OCI-LY7 (cell line): ENCODE measurements around the gene CCL25. TPM values are rescaled to one million over a fixed set of nuclear protein-coding genes. Genes with fewer than 3 reads are reported as not detected.

Experiments used
- BruUV-seq: library from RNA; stranded (reverse); fragments of 400-500 nt; replicated peaks from 2 replicates; lab custom pipeline; 2021; lab: Mats Ljungman, UMichigan
- CTCF ChIA-PET: fragments of 300-600 bp; sonication (Branson Sonifier 250); formaldehyde crosslinking; loops from one replicate; lab custom pipeline; 2022; ENCODE audit warnings: antibody characterized with exemption; ENCODE audit not compliant: unreplicated experiment; lab: Charles Lee
- POLR2A ChIA-PET: fragments of 300-600 bp; sonication (Branson Sonifier 250); formaldehyde crosslinking; loops from one replicate; lab custom pipeline; 2022; ENCODE audit warnings: antibody characterized with exemption; lab: Charles Lee
- DNase-seq: peaks from one replicate; pipeline ENCODE4 v3.0.0-alpha.2; 2015; ENCODE audit warnings: low spot score
- H2AFZ ChIP-seq: fragments of 200-600 bp; sonication (generic), shearing (Covaris generic); 2 replicates; pipeline ENCODE4 v1.6.1; 2014; ENCODE audit warnings: mild to moderate bottlenecking, antibody characterized with exemption, low read length, moderate library complexity
- H3K27ac ChIP-seq: fragments of 200-600 bp; sonication (generic); 2 replicates; pipeline ENCODE4 v1.5.1; 2014; ENCODE audit warnings: mixed run types, low read depth, mild to moderate bottlenecking, moderate library complexity, low read length, inconsistent platforms; ENCODE audit not compliant: poor library complexity, severe bottlenecking
- H3K36me3 ChIP-seq: fragments of 200-600 bp; sonication (generic); 2 replicates; pipeline ENCODE4 v1.6.1; 2014; ENCODE audit warnings: mild to moderate bottlenecking, antibody characterized with exemption, low read length, moderate library complexity, mixed read lengths; ENCODE audit not compliant: insufficient read depth
- H3K4me1 ChIP-seq: fragments of 200-600 bp; sonication (generic); 2 replicates; pipeline ENCODE4 v1.5.1; 2014; ENCODE audit warnings: mild to moderate bottlenecking, low read length; ENCODE audit not compliant: insufficient read depth, poor library complexity, severe bottlenecking
- H3K4me2 ChIP-seq: fragments of 200-600 bp; sonication (generic); 2 replicates; pipeline ENCODE4 v1.6.1; 2014; ENCODE audit warnings: mild to moderate bottlenecking, low read length
- H3K4me3 ChIP-seq: fragments of 200-600 bp; sonication (generic); 2 replicates; pipeline ENCODE4 v1.5.1; 2014; ENCODE audit warnings: mild to moderate bottlenecking, low read depth, low read length; ENCODE audit not compliant: poor library complexity, severe bottlenecking
- H3K79me2 ChIP-seq: fragments of 200-600 bp; sonication (generic); 2 replicates; pipeline ENCODE4 v1.6.1; 2016; ENCODE audit warnings: low read depth, mild to moderate bottlenecking, low read length, moderate library complexity, mixed read lengths; ENCODE audit not compliant: insufficient read depth
- H3K9me2 ChIP-seq: fragments of 200-600 bp; sonication (generic); 2 replicates; pipeline ENCODE4 v1.6.1; 2016; ENCODE audit warnings: mild to moderate bottlenecking, low read length, mixed read lengths; ENCODE audit not compliant: insufficient read depth
- H3K9me3 ChIP-seq: fragments of 200-600 bp; sonication (generic); 2 replicates; pipeline ENCODE4 v1.6.1; 2014; ENCODE audit warnings: mild to moderate bottlenecking, mixed run types, low read length, mixed read lengths
- H4K20me1 ChIP-seq: fragments of 200-600 bp; sonication (generic); 2 replicates; pipeline ENCODE4 v1.6.1; 2014; ENCODE audit warnings: mild to moderate bottlenecking, antibody characterized with exemption, low read length, moderate library complexity, mixed read lengths; ENCODE audit not compliant: insufficient read depth
- EZH2phosphoT487 ChIP-seq: fragments of 200-600 bp; sonication (generic); IDR thresholded peaks from 2 replicates; pipeline ENCODE4 v1.6.1; 2018; ENCODE audit warnings: low read depth, borderline replicate concordance, mild to moderate bottlenecking, mixed run types, antibody characterized with exemption, low read length, moderate library complexity, mixed read lengths
- intact Hi-C: fragments of 100-400 bp; cut with micrococcal nuclease; formaldehyde crosslinking; loops from one replicate; pipeline ENCODE4 v1.10.0; 2022; ENCODE audit not compliant: unreplicated experiment
- total RNA-seq, 2 experiments: library from RNA; depleted of rRNA in 1 of 2; stranded (reverse); fragments of >200 nt in 1 of 2; shearing (Covaris generic) in 1 of 2; gene quantifications; 2 replicates each; pipeline ENCODE4 v1.2.3, GENCODE V29; 2014 to 2022
- TF ChIP-seq, protein P1 (sequence below): fragments of 200-600 bp; sonication (generic); conservative IDR thresholded peaks from 2 replicates; pipeline ENCODE4 v1.5.1; 2014; ENCODE audit warnings: mild to moderate bottlenecking, antibody characterized with exemption, low read length, moderate library complexity, mixed read lengths

Gene CCL25
- total RNA-seq, 2 experiments from 2014 or later: 0.70 to 0.88 TPM

DNA sequence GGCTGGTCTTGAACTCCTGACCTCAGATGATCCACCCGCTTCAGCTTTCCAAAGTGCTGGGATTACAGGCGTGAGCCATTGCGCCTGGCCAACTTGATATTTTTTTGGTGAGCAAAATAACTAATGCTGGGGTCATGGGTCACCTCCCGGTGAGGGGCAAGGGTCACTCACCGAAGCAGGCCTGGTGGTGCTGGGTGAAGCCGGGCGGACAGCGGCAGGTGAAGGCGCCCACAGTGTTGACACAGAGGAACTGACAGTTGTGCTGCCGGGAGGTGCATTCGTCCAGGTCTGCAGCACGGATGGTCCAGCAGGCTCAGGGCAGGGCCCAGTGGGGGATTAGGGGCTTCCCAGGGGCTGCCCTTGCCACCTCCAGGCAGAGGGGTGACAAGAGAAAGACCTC is 28.3 kb downstream of the CCL25 start:
- no peaks in the 10 kb centered on the region for H4K20me1 ChIP-seq
- ChIA-PET POLR2A (no interaction called here), CTCF (no interaction called here)
- no peak overlapping the region for H2AFZ ChIP-seq
- no peaks in the 10 kb centered on the region for H3K36me3 ChIP-seq
- no peaks in the 10 kb centered on the region for H3K9me2 ChIP-seq
- H3K27ac ChIP-seq: no peak overlapping the region
- H3K4me2 ChIP-seq: no peak overlapping the region
- no peaks in the 10 kb centered on the region for H3K4me1 ChIP-seq
- no peak for DNase-seq
- H3K4me3 ChIP-seq: no peak overlapping the region
- intact Hi-C loops: no loop called here
- TF ChIP-seq, protein P1, sequence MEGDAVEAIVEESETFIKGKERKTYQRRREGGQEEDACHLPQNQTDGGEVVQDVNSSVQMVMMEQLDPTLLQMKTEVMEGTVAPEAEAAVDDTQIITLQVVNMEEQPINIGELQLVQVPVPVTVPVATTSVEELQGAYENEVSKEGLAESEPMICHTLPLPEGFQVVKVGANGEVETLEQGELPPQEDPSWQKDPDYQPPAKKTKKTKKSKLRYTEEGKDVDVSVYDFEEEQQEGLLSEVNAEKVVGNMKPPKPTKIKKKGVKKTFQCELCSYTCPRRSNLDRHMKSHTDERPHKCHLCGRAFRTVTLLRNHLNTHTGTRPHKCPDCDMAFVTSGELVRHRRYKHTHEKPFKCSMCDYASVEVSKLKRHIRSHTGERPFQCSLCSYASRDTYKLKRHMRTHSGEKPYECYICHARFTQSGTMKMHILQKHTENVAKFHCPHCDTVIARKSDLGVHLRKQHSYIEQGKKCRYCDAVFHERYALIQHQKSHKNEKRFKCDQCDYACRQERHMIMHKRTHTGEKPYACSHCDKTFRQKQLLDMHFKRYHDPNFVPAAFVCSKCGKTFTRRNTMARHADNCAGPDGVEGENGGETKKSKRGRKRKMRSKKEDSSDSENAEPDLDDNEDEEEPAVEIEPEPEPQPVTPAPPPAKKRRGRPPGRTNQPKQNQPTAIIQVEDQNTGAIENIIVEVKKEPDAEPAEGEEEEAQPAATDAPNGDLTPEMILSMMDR: no peak
- no peaks in the 10 kb centered on the region for H3K9me3 ChIP-seq
- BruUV-seq: no TSS peak
- H3K79me2 ChIP-seq: no peaks in the 10 kb centered on the region

DNA sequence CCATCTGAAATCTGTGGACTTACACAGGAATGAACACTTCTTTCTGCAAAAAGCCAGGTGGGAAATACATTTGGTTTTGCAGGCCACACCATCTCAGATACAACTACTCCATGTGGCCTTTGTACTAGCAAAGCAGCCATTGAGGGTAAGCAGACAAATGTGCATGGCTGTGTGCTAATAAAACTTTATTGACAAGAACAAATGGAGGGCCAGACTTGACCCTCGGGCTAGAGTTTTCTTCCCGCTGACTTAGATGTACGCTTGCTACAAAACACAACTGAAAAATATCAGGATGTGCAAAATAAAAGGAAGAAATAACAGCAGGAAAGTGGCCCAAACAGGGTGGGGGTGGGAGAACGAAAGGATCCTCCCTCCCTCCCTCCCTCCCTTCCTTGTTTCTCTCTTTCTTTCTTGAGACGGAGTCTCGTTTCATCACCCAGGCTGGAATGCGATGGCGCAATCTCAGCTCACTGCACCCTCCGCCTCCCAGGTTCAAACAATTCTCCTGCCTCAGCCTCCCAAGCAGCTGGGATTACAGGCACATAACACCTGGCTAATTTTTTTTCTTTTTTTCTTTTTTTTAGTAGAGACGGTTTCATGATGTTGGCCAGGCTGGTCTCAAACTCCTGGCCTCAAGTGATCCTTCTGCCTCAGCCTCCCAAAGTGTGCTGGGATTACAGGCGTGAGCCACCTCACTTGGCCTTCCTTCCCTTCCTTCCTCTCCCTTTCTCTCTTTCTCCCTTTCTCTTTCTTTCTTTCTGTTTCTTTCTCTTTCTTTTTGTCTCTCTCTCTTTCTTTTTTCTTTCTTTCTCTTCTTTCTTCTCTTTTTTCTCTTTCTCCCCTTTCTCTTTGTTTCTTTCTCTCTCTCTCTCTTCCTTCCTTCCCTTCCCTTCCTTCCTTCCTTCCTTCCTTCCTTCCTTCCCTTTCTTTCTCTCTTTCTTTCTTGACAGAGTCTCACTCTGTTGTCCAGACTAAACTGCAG is 29.3 kb downstream of the CCL25 start:
- no peak overlapping the region for H2AFZ ChIP-seq
- H3K27ac ChIP-seq: no peak overlapping the region
- no peaks in the 10 kb centered on the region for H3K36me3 ChIP-seq
- ChIA-PET POLR2A (no interaction called here), CTCF (no interaction called here)
- H3K4me2 ChIP-seq: no peak overlapping the region
- DNase-seq: no peak
- no peaks in the 10 kb centered on the region for H3K4me1 ChIP-seq
- TF ChIP-seq, protein P1: no peak
- no peak for TF ChIP-seq EZH2phosphoT487
- no peaks in the 10 kb centered on the region for H3K9me3 ChIP-seq
- intact Hi-C loops: no loop called here
- no peaks in the 10 kb centered on the region for H4K20me1 ChIP-seq
- no peak overlapping the region for H3K4me3 ChIP-seq
- BruUV-seq: no TSS peak
- no peaks in the 10 kb centered on the region for H3K79me2 ChIP-seq
- no peaks in the 10 kb centered on the region for H3K9me2 ChIP-seq

DNA sequence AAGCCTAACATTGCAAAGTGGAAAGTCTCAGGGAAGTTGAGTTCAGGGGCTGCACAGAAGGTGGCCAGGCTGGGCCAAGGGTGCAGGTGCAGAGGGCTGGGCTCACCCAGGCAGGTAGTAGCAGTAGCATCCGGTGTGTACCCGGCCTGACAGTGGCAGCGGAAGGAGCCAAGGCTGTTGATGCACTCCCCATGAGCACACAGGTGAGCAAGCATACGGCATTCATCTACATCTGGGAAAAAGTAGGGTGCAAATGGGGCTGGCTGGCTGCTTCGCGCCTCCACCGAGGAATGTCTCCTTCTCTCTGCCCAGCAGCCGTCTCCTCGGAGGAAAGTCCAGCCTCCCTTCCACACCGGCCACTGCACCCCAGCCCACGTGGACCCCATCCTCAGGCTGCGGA is 30.6 kb downstream of the CCL25 start:
- intact Hi-C loops: no loop called here
- Histone ChIP-seq H3K4me1 (no peaks in the 10 kb centered on the region), H2AFZ (no peak overlapping the region), H3K27ac (no peak overlapping the region), H3K4me3 (no peak overlapping the region), H4K20me1 (no peaks in the 10 kb centered on the region), H3K79me2 (no peaks in the 10 kb centered on the region), H3K9me2 (no peaks in the 10 kb centered on the region), H3K4me2 (no peak overlapping the region), H3K9me3 (no peaks in the 10 kb centered on the region), H3K36me3 (no peaks in the 10 kb centered on the region)
- CTCF ChIA-PET: no interaction called here
- BruUV-seq: no TSS peak
- no peak for TF ChIP-seq EZH2phosphoT487
- TF ChIP-seq, protein P1: no peak
- POLR2A ChIA-PET: interaction anchor here (0.6 kb wide), 1 partner anchor 307 kb away, joined by 4 read pairs; no protein-coding TSS in a partner anchor
- DNase-seq: no peak
